Measurements from ENCODE around the gene FBXW5.

DNA sequence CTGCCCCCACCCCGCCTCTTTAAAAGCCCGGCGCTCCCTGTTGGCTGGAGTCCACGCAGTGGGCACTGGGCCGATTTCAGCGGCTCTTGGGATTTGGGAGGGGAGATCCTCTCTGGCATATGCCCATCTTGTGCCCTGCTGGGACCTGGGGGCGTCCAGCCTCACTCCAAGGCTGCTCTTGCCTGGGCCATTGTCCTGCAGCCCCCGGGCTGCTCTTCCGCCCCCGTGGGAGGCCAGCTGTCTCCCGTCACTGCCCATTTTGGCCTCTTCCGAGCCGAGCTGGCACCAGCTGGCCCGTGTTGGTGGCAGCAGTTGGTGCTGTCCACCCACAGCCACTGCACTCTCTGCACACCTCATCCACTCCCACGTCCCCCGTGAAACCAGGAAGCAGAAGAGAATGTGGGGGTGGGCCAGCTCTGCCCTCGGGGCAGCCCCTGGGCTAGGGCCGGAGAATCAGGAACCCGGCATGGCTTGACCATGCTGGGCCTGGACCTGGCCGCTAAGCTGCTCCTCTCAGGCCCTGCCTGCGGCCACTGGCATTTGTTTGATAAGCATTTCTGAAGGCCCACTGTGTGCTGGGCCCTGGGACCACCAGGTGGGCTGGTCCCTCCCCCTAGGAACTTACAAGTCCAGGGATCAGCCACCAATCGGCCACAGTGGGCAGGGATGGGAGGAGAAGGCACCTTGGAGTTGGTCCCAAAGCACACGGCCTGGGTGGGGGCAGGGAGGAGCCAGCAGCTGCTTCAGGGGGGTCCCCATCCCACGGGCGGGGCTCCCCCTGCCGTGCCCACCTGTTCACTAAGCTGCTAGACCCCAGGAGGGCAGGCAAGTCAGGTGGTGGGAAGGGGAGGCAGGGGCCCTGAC, 2.7 kb upstream of the FBXW5 start:
- TF ChIP-seq, protein P1, sequence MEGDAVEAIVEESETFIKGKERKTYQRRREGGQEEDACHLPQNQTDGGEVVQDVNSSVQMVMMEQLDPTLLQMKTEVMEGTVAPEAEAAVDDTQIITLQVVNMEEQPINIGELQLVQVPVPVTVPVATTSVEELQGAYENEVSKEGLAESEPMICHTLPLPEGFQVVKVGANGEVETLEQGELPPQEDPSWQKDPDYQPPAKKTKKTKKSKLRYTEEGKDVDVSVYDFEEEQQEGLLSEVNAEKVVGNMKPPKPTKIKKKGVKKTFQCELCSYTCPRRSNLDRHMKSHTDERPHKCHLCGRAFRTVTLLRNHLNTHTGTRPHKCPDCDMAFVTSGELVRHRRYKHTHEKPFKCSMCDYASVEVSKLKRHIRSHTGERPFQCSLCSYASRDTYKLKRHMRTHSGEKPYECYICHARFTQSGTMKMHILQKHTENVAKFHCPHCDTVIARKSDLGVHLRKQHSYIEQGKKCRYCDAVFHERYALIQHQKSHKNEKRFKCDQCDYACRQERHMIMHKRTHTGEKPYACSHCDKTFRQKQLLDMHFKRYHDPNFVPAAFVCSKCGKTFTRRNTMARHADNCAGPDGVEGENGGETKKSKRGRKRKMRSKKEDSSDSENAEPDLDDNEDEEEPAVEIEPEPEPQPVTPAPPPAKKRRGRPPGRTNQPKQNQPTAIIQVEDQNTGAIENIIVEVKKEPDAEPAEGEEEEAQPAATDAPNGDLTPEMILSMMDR (IDR thresholded peaks at IDR 0.05 in 2 of 3, conservative IDR thresholded peaks at IDR 0.05 in 1 of 3; ENCODE audit: borderline replicate concordance in 1 of 3, insufficient read depth in 1 of 3, low read depth in 2 of 3, low read length in 2 of 3), result no peak
- TF ChIP-seq RAD21 (IDR thresholded peaks at IDR 0.05; ENCODE audit: low read depth) (no peak), EZH2 (IDR thresholded peaks at IDR 0.05) (no peak), YY1 (IDR thresholded peaks at IDR 0.05; ENCODE audit: extremely low read depth, insufficient replicate concordance, low read depth, low read length) (no peak), ZFX (IDR thresholded peaks at IDR 0.05) (no peak), JUND (IDR thresholded peaks at IDR 0.05) (no peak), POLR2AphosphoS5 (IDR thresholded peaks at IDR 0.05; ENCODE audit: low read depth, low read length) (no peak), FOSL1 (IDR thresholded peaks at IDR 0.05; ENCODE audit: low read depth) (no peak)
- TF ChIP-seq, protein P2, sequence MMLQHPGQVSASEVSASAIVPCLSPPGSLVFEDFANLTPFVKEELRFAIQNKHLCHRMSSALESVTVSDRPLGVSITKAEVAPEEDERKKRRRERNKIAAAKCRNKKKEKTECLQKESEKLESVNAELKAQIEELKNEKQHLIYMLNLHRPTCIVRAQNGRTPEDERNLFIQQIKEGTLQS (IDR thresholded peaks at IDR 0.05), result no peak

Data from HCT116 (cell line).